ENCODE results near the gene PDP2. TPM values are rescaled to one million over a fixed set of nuclear protein-coding genes. Genes with fewer than 3 reads are reported as not detected.
A peak's percentile ranks its signal among the peaks of the same experiment; 100 is the strongest.

Gene PDP2
- total RNA-seq, 2 donors from 2014 or later = 4.8 to 6.2 TPM

DNA sequence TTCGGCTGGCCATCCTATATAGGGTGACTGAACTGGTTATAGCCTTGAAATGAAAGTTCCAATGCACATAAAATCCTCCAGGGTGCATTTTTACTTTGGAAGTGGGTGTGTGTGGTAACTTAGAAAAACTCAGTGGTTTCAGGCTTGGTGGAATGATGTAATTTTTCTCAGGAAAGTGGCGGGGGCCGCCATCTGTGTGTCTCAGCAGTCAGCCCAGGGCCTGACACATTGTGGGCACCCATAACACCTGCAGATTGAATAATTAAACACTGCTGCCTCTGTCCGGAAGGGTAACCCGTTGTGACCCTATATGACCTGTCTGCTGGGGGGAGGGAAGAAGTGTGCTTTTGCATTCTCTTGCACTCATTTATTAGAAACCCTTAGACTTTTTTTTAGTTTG lies 2.2 kb upstream of the PDP2 start:
- no peak overlapping the region for H3K27ac ChIP-seq
- TF ChIP-seq, protein P1, sequence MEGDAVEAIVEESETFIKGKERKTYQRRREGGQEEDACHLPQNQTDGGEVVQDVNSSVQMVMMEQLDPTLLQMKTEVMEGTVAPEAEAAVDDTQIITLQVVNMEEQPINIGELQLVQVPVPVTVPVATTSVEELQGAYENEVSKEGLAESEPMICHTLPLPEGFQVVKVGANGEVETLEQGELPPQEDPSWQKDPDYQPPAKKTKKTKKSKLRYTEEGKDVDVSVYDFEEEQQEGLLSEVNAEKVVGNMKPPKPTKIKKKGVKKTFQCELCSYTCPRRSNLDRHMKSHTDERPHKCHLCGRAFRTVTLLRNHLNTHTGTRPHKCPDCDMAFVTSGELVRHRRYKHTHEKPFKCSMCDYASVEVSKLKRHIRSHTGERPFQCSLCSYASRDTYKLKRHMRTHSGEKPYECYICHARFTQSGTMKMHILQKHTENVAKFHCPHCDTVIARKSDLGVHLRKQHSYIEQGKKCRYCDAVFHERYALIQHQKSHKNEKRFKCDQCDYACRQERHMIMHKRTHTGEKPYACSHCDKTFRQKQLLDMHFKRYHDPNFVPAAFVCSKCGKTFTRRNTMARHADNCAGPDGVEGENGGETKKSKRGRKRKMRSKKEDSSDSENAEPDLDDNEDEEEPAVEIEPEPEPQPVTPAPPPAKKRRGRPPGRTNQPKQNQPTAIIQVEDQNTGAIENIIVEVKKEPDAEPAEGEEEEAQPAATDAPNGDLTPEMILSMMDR (IDR thresholded peaks at IDR 0.05) = no peak
- no peak for DNase-seq (ENCODE audit: low spot score)
- no peak for ATAC-seq (ENCODE audit: insufficient number of reproducible peaks, low FRiP score, low read depth)
- H3K4me3 ChIP-seq = no peak overlapping the region
- H3K4me1 ChIP-seq (ENCODE audit: control insufficient read depth in 1 of 2, low read depth in 2 of 2) = peaks cover 0 to 22% of the 10 kb centered on the region in 2 donors
- H3K27me3 ChIP-seq (replicated peaks; ENCODE audit: insufficient read depth) = no peaks in the 10 kb centered on the region
- no peaks in the 10 kb centered on the region for H3K9me3 ChIP-seq
- no peaks in the 10 kb centered on the region for H3K36me3 ChIP-seq

DNA sequence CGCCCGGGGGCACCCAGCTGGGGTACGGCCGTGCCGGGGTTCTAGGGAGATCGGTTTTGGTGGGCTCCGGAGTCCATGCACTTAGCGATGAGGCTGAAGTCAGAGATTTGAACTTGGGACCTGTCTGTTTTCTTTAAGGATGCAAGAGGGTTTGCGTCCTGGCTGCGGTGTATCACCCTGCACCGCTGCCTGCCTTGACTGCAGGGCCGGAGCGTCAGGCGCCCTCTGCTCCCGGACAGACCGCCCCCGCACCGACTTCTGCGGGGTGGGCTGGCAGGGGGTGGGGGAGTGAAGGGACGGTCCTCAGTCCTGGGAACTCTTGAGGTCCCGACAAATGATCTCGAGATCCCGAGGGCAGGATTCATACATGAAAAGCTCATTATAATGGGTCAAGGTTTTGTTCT lies 701 bp downstream of the PDP2 start:
- Histone ChIP-seq H3K36me3 (peaks cover 5% of the 10 kb centered on the region), H3K27me3 (replicated peaks; ENCODE audit: insufficient read depth) (no peaks in the 10 kb centered on the region), H3K9me3 (no peaks in the 10 kb centered on the region), H3K4me3 (peak overlapping the region; percentile 80), H3K27ac (peak overlapping the region; percentile 56 to 61), H3K4me1 (ENCODE audit: control insufficient read depth in 1 of 2, low read depth in 2 of 2) (peaks cover 0 to 15% of the 10 kb centered on the region in 2 donors)
- DNase-seq (ENCODE audit: low spot score) = no peak
- no peak for ATAC-seq (ENCODE audit: insufficient number of reproducible peaks, low FRiP score, low read depth)
- TF ChIP-seq, protein P1 (IDR thresholded peaks at IDR 0.05) = no peak

DNA sequence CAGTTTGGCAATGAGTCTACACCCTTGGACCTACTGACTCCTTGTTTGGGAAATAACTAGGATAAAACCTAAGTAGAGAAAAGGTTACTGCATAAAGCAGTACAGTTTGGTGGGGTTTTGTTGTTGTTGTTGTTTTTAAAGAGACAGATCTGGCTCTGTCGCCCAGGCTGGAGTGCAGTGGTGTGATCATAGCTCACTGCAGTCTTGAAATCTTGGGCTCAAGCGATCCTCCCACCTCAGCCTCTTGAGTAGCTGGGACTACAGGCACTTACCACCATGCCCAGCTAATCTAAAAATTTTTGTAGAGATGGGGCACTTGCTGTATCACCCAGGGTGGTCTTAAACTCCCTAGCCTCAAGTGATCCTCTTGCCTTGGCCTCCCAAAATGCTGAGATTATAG lies 1.2 kb downstream of the PDP2 start:
- TF ChIP-seq, protein P1 (IDR thresholded peaks at IDR 0.05) = no peak
- H3K27ac ChIP-seq = no peak overlapping the region
- no peak for ATAC-seq (ENCODE audit: insufficient number of reproducible peaks, low FRiP score, low read depth)

DNA sequence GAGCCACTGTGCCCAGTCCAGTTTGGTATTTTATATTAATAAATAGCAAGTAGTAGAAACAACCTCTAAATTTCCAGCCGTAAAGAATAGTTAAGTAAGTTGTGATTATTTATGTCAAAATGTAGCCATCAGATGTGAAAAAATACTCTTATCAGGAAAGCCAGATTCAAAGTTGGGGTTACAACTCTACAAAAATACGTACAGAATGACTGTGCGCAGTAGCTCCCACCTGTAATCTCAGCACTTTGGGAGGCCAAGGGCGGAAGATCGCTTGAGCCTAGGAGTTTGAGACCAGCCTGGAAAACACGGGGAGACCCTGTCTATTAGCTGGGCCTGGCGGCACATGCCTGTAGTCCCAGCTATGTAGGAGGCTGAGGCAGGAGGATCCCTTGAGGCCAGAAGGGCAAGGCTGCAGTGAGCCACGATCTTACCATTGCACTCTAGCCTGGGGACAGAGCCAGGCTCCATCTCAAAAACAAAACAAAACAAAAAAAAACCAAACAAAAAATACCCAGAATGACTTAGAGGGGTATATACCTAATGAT lies 1.7 kb downstream of the PDP2 start:
- Histone ChIP-seq H3K36me3 (peaks cover 5% of the 10 kb centered on the region), H3K4me1 (ENCODE audit: control insufficient read depth in 1 of 2, low read depth in 2 of 2) (peaks cover 0 to 20% of the 10 kb centered on the region in 2 donors), H3K27ac (no peak overlapping the region), H3K27me3 (replicated peaks; ENCODE audit: insufficient read depth) (no peaks in the 10 kb centered on the region), H3K9me3 (no peaks in the 10 kb centered on the region), H3K4me3 (no peak overlapping the region)
- no peak for DNase-seq (ENCODE audit: low spot score)
- TF ChIP-seq, protein P1 (IDR thresholded peaks at IDR 0.05) = no peak
- ATAC-seq (ENCODE audit: insufficient number of reproducible peaks, low FRiP score, low read depth) = no peak

More for the DNA sequence above, 1.2 kb downstream of the PDP2 start:
- DNase-seq (ENCODE audit: low spot score) = no peak
- Histone ChIP-seq H3K27me3 (replicated peaks; ENCODE audit: insufficient read depth) (no peaks in the 10 kb centered on the region), H3K36me3 (peaks cover 5% of the 10 kb centered on the region), H3K4me3 (no peak overlapping the region), H3K4me1 (ENCODE audit: control insufficient read depth in 1 of 2, low read depth in 2 of 2) (peaks cover 0 to 17% of the 10 kb centered on the region in 2 donors), H3K9me3 (no peaks in the 10 kb centered on the region)

DNA sequence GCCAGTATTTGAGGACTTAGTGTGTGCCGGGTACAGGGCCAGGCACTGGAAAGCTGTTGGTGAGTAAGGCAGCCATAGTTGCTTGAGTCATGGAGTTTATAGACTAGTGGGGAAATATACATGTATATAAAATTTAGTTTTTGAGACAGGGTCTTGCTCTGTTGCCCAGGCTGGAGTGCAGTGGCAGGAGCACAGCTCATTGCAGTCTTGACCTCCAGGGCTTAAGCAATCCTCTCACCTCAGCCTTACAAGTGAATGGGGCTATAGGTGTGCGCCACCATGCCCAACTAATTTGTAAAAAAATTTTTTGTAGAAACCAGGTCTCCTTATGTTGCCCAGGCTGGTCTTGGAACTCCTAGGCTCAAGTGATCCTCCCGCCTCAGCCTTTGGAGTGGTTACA lies 2.4 kb downstream of the PDP2 start:
- Histone ChIP-seq H3K4me3 (no peak overlapping the region), H3K27me3 (replicated peaks; ENCODE audit: insufficient read depth) (no peaks in the 10 kb centered on the region), H3K27ac (no peak overlapping the region), H3K9me3 (no peaks in the 10 kb centered on the region), H3K4me1 (ENCODE audit: control insufficient read depth in 1 of 2, low read depth in 2 of 2) (peaks cover 0 to 20% of the 10 kb centered on the region in 2 donors), H3K36me3 (peaks cover 5% of the 10 kb centered on the region)
- ATAC-seq (ENCODE audit: insufficient number of reproducible peaks, low FRiP score, low read depth) = no peak
- no peak for DNase-seq (ENCODE audit: low spot score)
- TF ChIP-seq, protein P1 (IDR thresholded peaks at IDR 0.05) = no peak

Data from thoracic aorta (tissue), 2 donors.